Chondrocyte (in vitro differentiated cells): ENCODE data around the gene GK. TPM values are rescaled to one million over a fixed set of nuclear protein-coding genes. Genes with fewer than 3 reads are reported as not detected.

Source experiments
- DNase-seq: peaks from one replicate; pipeline ENCODE4 v3.0.0; 2021; ENCODE audit warnings: mixed read lengths, low spot score
- H3K27ac Mint-ChIP-seq: one replicate; pipeline ENCODE4 v1.8.0; 2021; ENCODE audit warnings: mild to moderate bottlenecking, moderate library complexity, mixed read lengths; ENCODE audit not compliant: unreplicated experiment
- H3K27me3 Mint-ChIP-seq: 2 replicates; pipeline ENCODE4 v1.8.0; 2021; ENCODE audit warnings: low read depth, mixed read lengths
- H3K36me3 Mint-ChIP-seq: 2 replicates; pipeline ENCODE4 v1.8.0; 2021; ENCODE audit warnings: low read depth, mixed read lengths
- H3K4me1 Mint-ChIP-seq: 2 replicates; pipeline ENCODE4 v1.8.0; 2021; ENCODE audit warnings: low read depth, mild to moderate bottlenecking, mixed read lengths
- H3K4me3 Mint-ChIP-seq: one replicate; pipeline ENCODE4 v1.8.0; 2021; ENCODE audit warnings: mild to moderate bottlenecking, moderate library complexity, mixed read lengths; ENCODE audit not compliant: unreplicated experiment
- H3K9me3 Mint-ChIP-seq: 2 replicates; pipeline ENCODE4 v1.8.0; 2021; ENCODE audit warnings: low read depth, mixed read lengths
- CTCF ChIP-seq: fragments of 200-600 bp; sonication (generic); IDR thresholded peaks from 2 replicates; pipeline ENCODE4 v1.5.0; 2021; ENCODE audit warnings: antibody characterized with exemption, mild to moderate bottlenecking, moderate library complexity
- total RNA-seq: library from RNA; stranded (reverse); gene quantifications from 3 replicates; pipeline ENCODE4 v1.2.1, GENCODE V29; 2021

GK gene
- total RNA-seq, 1 donor from 2014 or later, result 3.4 TPM

GRCh38 chrX:30688641-30689040 is 35.4 kb downstream of the GK start:
- no peak for TF ChIP-seq CTCF
- no peak overlapping the region for H3K27ac Mint-ChIP-seq
- H3K27me3 Mint-ChIP-seq, result no peaks in the 10 kb centered on the region
- DNase-seq, result no peak
- H3K9me3 Mint-ChIP-seq, result peaks cover 2% of the 10 kb centered on the region
- peaks cover 5% of the 10 kb centered on the region for H3K4me1 Mint-ChIP-seq
- H3K36me3 Mint-ChIP-seq, result no peaks in the 10 kb centered on the region
- no peak overlapping the region for H3K4me3 Mint-ChIP-seq

GRCh38 chrX:30689116-30689515 is 35.9 kb downstream of the GK start:
- H3K4me1 Mint-ChIP-seq, result peaks cover 5% of the 10 kb centered on the region
- no peak for TF ChIP-seq CTCF
- H3K4me3 Mint-ChIP-seq, result no peak overlapping the region
- no peak for DNase-seq
- no peaks in the 10 kb centered on the region for H3K27me3 Mint-ChIP-seq
- H3K9me3 Mint-ChIP-seq, result peaks cover 2% of the 10 kb centered on the region
- H3K36me3 Mint-ChIP-seq, result no peaks in the 10 kb centered on the region
- H3K27ac Mint-ChIP-seq, result no peak overlapping the region

GRCh38 chrX:30690330-30690729 is 37.1 kb downstream of the GK start:
- H3K27ac Mint-ChIP-seq, result no peak overlapping the region
- no peak for TF ChIP-seq CTCF
- H3K36me3 Mint-ChIP-seq, result no peaks in the 10 kb centered on the region
- H3K27me3 Mint-ChIP-seq, result no peaks in the 10 kb centered on the region
- no peak overlapping the region for H3K4me3 Mint-ChIP-seq
- H3K9me3 Mint-ChIP-seq, result peaks cover 2% of the 10 kb centered on the region
- H3K4me1 Mint-ChIP-seq, result peaks cover 5% of the 10 kb centered on the region
- no peak for DNase-seq

- no peak for DNase-seq
- Mint-ChIP-seq H3K4me1 (peaks cover 5% of the 10 kb centered on the region), H3K27me3 (no peaks in the 10 kb centered on the region), H3K9me3 (no peaks in the 10 kb centered on the region), H3K27ac (no peak overlapping the region), H3K4me3 (no peak overlapping the region), H3K36me3 (no peaks in the 10 kb centered on the region)
- TF ChIP-seq CTCF, result no peak
These were observed 40.9 kb downstream of the GK start for GRCh38 chrX:30693999-30694650.

- no peak for TF ChIP-seq CTCF
- Mint-ChIP-seq H3K9me3 (no peaks in the 10 kb centered on the region), H3K4me1 (peaks cover 11% of the 10 kb centered on the region), H3K27ac (peak overlapping the region; percentile 34), H3K4me3 (no peak overlapping the region), H3K36me3 (peaks cover 2% of the 10 kb centered on the region), H3K27me3 (no peaks in the 10 kb centered on the region)
- no peak for DNase-seq
These were observed 49.5 kb downstream of the GK start for GRCh38 chrX:30702736-30703135.
